ENCODE results near the gene PFAS. TPM values are rescaled to one million over a fixed set of nuclear protein-coding genes. Genes with fewer than 3 reads are reported as not detected.
"Not testable (repeated sequence)": the region's sequence is repeated elsewhere in the genome, so short reads cannot be mapped to it uniquely, and the experiment has no call there.

The PFAS gene
- total RNA-seq, 1 donor from 2014 or later = 12.1 TPM

DNA sequence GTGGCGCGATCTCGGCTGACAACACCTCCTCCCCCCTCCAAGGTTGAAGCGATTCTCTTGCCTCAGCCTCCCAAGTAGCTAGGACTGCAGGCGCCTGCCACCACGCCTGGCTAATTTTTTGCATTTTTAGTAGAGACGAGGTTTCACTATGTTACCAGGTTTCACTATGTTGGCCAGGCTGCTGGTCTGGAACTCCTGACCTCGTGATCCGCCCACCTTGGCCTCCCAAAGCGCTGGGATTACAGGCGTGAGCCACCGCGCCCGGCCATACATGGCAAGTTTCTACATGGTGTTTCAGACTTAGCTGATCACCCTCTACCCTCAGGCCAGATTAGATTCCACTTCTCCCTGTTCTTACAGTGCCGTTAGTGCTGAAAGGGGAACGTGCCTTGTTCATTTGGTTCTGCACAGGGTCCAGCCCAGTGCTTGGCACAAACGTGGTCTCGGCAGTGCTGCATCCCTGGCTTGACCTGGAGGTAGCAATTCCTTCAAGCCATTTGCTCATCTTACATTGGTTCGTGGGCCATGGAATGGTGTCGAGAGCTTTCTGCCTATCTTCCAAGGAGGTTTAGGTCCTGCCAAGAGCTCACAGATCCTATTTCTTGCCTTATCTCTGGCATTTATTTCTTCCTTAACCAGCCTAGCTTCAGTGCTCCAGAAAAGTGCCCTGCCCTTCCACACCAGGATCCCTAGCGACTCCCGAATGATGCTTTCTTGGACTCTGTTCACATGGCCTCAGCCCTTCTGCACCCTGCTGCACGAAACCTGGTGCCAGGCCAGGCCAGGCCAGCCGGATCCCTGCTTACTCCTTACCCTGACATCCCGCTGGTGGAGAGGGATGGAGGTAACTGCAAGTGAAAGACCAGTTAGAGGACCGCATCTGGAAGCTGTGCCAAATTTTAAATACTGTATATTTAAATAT is 23.9 kb upstream of the PFAS start:
- no peak for ATAC-seq
- no peak for DNase-seq
- intact Hi-C loops (cut with micrococcal nuclease) = no loop called here

DNA sequence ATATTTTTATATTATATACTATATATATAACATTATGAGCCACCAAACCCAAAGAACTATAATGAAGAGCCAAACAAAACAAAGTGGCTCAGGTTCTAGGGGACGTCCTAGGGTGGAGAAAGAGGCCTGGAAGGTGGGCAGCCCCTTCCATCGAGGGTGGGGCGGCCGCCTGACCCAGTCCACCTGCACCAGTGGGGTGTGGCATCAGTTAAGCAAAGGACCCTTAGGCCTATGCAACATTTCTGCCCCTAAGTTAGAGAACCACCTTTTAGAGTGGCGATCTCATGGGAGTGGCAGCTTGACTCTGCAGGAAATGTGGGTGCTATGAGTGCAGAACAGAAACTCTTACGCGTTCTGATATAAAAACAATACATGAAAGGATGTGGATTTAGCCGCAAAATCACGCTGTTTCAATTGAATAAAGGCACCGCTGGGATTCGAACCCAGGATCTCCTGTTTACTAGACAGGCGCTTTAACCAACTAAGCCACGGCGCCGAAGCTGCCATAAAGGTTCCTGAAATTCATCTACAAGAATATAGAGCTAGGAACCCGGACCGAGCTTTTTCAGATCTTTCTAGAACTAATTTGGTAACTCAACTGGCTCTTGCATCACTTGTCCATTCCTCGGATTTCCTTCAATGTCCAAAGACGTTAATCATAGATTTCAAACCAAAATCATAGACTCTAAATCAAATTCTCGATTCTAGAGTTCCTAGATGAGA is 23.1 kb upstream of the PFAS start:
- ATAC-seq (no peak), DNase-seq (peak; percentile 50)
- intact Hi-C loops (cut with micrococcal nuclease) = no loop called here

DNA sequence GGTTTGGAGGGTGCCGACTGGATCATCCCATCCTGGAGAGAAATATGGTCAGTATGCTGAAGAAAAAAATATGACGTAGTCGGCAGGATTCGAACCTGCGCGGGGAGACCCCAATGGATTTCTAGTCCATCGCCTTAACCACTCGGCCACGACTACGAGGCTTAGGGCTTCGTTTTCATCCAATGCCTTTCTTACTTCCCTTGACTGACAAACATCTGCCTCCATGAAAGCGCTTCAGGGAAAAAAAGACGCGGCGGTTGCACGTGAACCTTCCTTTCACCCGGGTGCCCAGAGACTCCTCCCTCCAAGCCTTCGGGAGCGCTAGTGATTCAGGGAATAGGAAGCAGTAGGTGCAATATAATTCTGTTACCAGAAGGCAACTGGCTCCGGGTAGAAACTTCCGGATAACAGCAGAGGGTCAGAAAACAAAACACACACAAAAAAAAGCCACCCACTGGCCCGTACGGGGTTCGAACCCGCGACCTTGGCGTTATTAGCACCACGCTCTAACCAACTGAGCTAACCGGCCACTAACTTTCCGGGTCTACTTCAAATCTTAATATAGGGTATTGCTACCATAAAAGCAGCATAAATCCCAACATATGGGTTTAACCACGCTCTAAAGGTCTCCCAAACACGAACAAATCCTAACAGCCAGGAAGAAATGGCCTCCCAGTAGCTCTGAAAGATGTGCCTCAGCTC is 22.4 kb upstream of the PFAS start:
- intact Hi-C loops (cut with micrococcal nuclease) = no loop called here
- DNase-seq (peak; percentile 67), ATAC-seq (peak; percentile 13)

DNA sequence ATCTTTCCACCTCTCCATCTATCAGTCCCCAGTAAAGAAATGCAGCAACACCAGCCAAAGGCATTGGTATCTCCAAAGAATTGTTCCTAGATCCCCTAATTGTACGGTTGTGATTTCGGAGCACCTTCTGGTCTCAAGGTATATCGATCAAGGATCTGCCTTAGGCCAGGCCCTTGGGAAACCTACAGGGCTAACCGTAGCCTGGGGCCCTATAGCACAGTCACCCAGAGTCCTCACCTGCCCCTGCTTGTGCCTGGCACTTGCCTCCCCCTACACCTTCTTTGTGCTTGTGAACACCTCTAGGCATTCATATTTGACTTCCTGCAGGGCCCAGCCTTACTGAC is 21.9 kb upstream of the PFAS start:
- DNase-seq (no peak), ATAC-seq (no peak)
- intact Hi-C loops (cut with micrococcal nuclease) = no loop called here

DNA sequence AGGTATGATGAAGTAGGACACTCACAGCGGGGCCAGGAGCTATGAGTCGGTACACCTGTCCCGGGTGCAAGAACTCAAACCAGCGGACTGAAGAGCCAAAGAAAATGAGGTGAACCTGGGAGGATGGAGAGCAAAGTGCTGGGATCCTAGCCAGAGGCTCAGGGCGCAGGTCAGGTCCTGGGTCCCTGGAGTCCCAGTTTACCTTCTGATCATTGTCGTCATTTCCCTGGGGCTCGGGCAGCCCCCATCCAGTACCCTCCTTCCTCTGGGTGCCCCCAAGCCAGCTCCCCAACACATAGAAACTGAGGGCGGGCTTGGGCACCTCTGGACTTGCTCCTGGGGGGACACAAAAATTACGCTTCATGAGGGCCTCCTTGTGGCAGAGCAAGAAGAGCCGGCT is 17.4 kb upstream of the PFAS start:
- intact Hi-C loops (cut with micrococcal nuclease) = no loop called here
- ATAC-seq (no peak), DNase-seq (no peak)

DNA sequence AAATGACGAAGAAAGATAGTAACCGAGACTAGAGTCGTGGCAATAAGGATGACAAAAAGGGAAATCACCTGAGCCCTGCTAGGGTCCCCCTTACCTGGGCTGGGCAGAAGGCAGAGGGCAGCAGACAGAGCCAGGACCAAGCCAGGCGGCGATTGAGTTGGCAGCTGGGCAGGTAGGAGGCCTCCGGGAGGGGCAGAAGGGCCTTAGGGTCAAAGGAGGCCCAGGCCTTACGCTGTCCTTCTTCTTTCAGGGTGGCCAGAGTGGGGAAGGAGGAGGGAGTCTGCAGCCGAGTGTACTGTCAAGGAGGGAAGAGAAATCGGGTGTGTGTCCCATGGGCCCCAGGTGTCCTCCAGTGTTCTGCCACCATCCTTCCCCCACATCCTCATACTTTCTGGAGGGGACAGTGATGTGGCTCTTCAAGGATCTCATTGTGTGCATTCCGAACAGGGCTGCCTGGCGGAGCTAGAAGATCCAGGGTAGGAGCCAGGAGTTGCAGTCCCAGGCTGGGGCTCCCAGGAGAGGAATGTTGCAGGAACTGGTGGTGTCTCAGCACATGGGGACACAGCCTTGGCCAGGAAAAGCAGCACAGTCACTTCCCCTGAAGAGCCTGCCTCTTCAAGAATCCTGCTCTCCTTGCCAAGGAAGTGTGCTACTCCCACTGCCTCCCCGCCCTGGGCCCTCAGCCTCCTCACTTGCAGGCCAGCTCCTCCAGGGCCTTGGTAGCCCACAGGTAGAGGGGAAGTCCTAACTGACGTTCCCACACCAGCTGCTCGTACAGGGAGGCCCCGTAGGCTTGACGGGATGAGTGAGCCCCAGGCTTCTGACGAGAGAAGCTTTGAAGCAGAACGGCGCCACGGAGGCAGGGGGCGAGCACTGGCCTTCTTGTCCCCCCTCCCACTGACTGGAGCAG is 14.5 kb upstream of the PFAS start:
- ATAC-seq (peak; percentile 30), DNase-seq (no peak)
- intact Hi-C loops (cut with micrococcal nuclease) = no loop called here

DNA sequence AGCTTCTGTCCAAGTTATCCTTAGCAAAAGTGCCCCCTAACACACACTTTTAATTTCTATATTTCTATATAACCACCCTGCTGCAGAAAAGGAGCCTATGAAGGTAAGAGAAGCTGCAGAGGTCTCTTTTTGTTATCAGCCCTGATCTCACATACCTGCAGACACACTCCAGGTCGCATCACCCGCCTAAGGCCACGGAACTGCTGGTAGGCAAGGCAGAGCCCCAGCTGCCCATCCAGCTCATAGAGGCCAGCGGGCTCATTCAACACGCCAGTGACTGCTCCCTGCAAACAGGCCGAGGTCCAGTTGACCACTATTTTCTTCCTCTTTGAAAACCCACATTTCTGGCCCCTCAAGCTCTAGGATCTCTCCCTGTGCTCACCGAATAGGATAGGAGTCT is 13.4 kb upstream of the PFAS start:
- DNase-seq (no peak), ATAC-seq (no peak)
- intact Hi-C loops (cut with micrococcal nuclease) = no loop called here

DNA sequence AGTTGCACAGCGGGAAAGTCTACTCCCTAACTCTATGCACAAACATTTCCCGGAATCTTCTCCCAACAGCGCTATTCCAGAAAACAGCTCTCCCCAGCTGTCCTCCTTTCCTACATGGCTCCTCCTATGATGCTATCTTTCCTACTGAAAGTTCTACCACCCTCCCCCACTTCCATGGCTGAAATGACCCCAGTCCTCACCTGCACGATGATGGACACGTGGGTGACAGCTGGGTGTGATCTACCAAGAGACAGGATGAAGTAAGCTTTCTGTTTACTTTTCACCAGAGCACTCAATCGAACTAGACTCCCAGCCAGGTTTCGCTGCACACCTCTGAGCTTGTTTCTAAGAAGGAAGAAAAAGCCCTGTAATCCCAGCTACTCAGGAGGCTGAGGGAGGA is 11.9 kb upstream of the PFAS start:
- ATAC-seq (peak; percentile 36), DNase-seq (no peak)
- intact Hi-C loops (cut with micrococcal nuclease) = no loop called here

DNA sequence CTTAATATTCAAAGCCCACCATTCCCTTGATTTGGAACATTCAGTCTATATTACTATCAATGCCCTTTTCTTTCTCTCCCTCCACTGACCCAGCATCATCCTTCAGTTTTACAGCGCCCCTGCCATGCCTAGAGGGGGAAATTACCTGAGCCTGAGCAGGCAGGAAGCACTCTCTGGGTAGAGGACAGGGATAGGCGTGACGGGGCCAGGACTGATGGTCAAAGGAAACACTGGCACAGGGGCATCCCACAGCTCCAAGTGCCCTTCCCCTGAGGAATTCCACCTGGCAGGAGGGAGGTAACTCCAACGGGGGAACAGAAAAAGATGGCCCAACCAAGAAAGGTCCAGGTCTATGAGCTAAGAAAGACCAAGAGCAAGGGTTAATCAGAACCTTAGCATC is 11.2 kb upstream of the PFAS start:
- ATAC-seq (no peak), DNase-seq (no peak)

DNA sequence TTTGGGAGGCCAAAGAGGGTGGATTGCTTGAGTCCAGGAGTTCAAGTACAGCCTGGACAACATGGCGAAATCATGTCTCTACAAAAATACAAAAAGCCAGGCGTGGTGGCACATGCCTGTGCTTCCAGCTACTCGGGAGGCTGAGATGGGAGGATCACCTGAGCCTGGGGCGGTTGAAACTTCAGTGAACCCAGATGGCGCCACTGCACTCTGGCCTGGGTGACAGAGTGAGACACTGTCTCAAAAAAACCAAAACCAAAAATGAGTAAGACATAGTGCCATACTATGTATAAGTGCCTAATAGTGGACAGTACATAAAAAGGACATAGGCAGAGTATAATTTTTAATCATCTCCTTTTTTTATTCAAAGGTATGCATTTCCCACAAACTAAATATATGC is 5.3 kb upstream of the PFAS start:
- DNase-seq (no peak), ATAC-seq (no peak)
- intact Hi-C loops (cut with micrococcal nuclease) = no loop called here

More for the DNA sequence above, 11.2 kb upstream of the PFAS start:
- intact Hi-C loops (cut with micrococcal nuclease) = no loop called here

DNA sequence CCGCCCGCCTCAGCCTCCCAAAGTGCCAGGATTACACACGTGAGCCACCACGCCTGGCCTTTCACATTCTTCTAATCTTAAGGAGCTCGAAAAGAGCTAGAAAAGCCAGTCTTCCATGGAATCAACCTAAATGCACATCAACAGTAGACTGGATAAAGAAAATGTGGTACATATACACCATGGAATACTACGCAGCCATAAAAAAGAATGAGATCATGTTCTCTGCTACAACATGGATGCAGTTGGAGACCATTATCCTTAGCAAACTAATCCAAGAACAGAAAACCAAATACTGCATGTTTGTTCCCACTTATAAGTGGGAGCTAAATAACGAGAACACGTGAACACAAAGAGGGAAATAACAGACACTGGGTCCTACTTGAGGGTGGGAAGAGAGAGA is 4.3 kb upstream of the PFAS start:
- intact Hi-C loops (cut with micrococcal nuclease) = no loop called here
- DNase-seq (no peak), ATAC-seq (no peak)

DNA sequence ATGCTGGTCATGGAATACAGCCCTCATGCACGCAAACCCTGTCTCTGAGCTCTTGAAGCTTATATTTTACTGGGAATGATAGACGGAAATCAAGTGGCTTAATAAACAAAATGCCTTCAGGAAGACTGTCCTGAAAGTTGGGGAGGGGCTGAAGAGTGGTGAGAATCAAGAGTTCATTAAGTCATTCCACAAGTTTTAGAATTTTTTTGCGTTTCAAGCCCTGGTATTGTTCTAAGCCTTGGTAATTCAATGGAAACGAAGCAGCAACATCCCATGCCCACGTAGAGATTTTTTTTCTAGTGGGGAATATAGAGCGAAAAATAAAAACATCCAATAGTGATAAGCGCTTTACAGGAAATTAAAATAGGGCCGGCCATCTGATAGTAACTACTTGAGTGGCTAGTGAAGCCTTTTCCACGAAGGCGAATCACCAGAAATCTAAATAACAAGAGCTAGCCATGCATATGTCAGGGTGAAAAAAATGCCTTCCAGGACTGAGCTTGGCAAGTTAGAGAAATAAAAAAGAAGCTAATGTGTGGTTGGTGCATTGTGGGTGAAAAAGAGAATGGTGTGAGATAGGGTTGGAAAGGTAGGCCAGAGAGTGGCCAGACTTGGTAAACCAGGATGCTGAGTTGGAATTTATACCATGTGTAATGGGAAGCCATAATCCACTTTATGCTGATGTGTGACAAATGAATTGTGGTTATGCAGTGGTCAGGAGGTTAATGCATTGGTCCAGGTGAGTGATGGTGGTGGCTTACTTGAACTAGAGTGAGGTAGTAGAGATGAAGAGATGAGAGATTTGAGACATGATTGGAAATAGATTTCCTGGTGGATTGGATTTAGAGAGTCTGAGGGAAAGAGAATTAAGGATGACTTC is 772 bp downstream of the PFAS start:
- ATAC-seq = no peak
- no peak for DNase-seq
- intact Hi-C loops (cut with micrococcal nuclease) = no loop called here

DNA sequence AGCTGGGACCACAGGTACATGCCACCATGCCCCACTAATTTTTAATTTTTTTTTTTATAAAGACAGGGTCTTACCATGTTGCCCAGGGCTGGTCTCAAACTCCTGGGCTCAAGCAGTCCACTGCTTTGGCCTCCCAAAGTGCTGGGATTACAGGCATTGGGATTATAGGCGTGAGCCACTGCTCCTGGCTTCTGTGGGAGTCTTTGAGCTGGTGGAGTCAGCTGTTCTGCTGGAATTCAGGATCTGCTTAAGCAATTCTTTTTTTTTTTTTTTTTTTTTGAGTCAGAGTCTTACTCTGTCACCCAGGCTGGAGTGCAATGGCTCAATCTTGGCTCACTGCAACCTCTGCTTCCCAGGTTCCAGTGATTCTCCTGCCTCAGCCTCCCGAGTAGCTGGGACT is 2.3 kb downstream of the PFAS start:
- ATAC-seq; intact Hi-C loops (cut with micrococcal nuclease); DNase-seq: not testable (repeated sequence)

DNA sequence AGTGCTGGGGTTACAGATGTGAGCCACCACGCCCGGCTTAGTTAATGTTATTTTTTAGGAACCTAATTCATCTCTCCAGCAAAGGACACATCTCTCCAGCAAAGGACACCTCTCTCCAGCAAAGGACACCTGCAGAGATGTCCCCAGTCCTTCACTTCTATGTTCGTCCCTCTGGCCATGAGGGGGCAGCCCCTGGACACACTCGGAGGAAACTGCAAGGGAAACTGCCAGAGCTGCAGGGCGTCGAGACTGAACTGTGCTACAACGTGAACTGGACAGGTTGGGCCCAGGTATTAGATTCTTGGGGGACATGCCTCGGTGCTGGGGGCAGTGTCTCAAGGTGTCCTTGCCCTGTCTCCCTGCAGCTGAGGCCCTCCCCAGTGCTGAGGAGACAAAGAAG is 4.7 kb downstream of the PFAS start:
- no peak for DNase-seq
- intact Hi-C loops (cut with micrococcal nuclease) = no loop called here
- ATAC-seq = no peak

DNA sequence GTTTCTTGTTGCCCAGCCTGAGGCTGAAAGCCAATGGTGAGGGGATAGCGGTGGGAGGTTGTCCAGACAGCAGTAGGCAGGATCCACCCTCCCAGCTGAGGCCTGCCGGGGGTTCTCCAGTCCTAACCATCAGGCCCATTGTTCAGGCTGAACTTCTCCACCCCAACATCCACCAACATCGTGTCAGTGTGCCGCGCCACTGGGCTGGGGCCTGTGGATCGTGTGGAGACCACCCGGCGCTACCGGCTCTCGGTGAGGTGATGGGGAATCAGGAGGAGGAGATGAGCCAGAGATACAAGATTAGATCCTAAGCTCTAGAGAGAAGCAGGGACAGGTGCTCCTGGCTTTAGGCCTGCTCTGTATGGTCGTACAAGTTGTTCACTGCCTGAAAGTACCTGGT is 5.8 kb downstream of the PFAS start:
- DNase-seq (no peak), ATAC-seq (no peak)
- intact Hi-C loops (cut with micrococcal nuclease) = no loop called here

DNA sequence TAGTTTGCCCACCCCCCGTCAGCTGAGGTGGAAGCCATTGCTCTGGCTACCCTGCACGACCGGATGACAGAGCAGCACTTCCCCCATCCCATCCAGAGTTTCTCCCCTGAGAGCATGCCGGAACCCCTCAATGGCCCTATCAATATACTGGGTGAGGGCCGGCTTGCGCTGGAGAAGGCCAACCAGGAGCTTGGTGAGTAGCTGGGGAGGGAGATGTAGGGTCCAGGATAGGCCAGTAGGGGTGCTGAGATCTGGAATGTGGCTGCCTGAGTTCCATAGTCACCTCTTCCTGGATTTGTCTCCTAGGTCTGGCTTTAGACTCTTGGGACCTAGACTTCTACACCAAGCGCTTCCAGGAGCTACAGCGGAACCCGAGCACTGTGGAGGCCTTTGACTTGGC is 6.4 kb downstream of the PFAS start:
- no peak for DNase-seq
- intact Hi-C loops (cut with micrococcal nuclease) = no loop called here
- ATAC-seq = no peak

DNA sequence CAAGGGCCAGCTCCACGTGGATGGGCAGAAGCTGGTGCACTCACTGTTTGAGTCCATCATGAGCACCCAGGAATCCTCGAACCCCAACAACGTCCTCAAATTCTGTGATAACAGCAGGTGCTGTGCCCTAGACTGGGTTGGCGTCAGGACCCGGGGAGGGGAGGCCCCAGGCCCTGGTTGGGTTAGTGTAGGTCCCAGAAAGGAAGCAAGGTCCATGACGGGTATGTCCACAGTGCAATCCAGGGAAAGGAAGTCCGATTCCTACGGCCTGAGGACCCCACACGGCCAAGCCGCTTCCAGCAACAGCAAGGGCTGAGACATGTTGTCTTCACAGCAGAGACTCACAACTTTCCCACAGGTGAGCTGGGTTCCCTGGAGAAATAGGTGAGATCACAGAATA is 7.2 kb downstream of the PFAS start:
- intact Hi-C loops (cut with micrococcal nuclease) = no loop called here
- ATAC-seq (no peak), DNase-seq (no peak)

DNA sequence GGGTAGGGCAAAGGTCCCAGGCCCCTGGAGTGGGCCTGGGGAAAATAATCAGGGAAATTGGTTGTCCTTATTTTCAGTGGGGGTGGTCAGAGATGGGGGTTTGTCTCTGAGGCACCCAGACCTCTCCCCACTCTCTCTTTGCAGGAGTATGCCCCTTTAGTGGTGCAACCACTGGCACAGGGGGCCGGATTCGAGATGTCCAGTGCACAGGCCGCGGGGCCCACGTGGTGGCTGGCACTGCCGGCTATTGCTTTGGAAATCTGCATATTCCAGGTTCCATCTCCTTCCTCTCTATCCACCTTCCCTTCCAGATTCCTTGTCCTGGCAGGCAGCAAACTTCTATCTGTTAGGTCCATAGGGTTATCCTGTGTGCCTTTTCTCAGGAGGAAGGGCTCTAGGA is 7.6 kb downstream of the PFAS start:
- ATAC-seq (no peak), DNase-seq (no peak)
- intact Hi-C loops (cut with micrococcal nuclease) = no loop called here
